T-helper 2 cell (primary cell): ENCODE results near the gene SFMBT1.
"Not testable (repeated sequence)": the region's sequence is repeated elsewhere in the genome, so short reads cannot be mapped to it uniquely, and the experiment has no call there.

Source experiments
- DNase-seq, 5 experiments: peaks; one replicate each; pipeline versions ENCODE4 v3.0.0 to v3.0.0-alpha.2; 2012 to 2022

The SFMBT1 gene

GRCh38 chr3:53035018-53035417 lies 10.9 kb downstream of the SFMBT1 start:
- DNase-seq, result not testable (repeated sequence)

GRCh38 chr3:53034411-53034810 lies 11.5 kb downstream of the SFMBT1 start:
- DNase-seq, result not testable (repeated sequence)

DNA sequence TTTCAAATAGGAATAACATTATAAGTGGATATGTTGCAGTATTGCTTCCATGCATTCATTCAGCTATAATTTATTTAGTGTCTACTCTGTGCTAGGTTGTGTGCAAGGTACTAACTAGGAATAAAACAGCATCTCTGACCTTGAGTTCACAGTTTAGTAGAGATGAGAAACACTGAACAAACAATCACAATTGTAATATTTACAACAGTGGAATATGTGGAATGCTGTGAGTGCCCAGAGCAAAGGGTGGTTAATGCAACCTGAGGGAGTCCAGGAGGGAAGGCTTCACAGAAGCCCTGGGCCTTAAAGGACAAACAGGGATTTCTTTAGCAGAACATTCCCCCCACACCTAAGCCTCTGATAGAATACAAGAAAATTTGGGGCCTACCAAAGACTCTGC lies 13.3 kb downstream of the SFMBT1 start:
- DNase-seq, result no peak

DNA sequence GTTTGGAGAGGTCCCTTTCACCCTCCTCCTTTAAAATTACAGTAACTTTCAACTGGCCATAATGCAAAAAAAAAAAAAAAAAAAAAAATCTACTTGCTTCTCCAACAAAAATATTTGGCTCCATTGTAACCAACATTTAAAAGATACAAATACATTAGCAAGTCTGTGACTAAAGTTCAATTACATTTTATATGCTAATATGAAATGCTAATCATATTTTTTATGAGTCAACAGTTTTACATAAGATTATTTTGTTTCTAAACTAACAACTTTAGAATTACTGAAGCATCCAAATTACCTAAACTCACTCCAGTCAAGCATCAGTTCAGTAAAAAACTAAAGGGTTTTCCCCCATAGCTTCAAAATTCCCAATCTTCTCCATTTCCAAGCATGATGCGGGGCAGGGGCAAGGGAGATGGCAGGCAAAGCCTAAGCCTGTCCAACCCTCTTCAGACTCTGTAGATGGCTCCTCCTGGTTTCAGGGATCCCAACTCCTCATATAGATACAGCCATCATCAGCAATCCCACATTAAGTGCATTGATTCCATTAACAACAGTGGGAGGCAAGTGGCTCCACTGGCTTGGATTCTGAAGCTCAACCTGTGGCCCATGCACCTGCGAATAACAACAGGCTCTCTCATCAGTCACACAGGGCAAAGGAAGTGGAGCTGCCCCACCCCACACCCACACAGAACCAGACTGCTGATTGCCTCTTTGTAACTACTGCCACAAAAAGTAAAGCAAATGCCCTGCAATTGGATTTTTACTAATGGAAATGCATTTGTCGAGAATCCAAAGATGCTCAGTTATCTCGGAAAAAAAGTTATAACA lies 15.0 kb downstream of the SFMBT1 start:
- peak in 3 of 5 experiments; percentile 13 to 58 (median 18) for DNase-seq

- no peak for DNase-seq
Measured at GRCh38 chr3:53028641-53029040, 17.2 kb downstream of the SFMBT1 start.

DNA sequence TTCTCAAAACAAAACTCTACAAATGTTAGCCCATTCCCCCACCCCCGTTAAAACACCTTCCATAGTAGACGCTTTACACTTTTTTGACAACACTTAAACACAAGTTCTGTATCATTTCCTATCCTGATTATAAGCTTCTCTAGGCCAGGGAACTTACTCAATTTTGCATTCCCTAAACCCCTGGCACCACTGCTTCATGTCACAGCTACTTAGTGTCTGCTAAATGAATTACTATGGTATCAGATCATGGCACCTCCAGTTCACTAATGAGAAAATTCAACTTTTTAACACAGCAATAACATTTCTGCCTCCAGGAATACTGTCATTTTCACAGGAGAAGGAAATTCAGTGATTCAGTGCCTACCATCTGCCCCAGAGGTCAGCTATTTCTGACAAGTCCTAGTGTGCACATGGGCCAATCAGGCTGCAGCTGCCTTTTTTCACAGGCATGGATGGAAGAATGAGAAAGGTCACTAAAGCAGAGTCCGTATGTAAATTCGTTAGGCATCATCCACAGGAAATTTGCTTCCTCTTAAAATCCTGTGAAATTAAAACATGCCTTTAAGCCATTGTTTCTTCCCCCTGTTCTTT lies 18.5 kb downstream of the SFMBT1 start:
- no peak for DNase-seq

GRCh38 chr3:53026382-53027162 lies 19.3 kb downstream of the SFMBT1 start:
- no peak for DNase-seq

DNA sequence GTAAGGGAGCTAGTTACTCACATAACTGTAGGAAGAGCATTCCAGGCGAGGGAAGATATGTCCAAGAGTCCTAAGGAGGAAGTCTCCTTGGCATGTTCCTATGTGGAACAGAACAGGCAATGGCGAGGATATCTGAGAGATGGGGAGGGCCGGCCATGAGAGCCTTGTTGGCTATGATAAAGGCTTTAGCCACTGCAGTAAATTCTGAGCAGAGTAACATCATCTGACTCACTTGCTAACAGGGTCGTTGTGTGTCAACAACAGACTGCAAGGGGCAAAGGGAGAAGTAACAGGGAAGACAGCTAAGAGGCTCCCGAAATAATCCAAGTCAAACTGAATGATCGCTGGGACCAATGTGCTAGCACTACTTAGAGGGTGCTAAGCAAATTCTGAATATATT lies 21.6 kb downstream of the SFMBT1 start:
- DNase-seq, result no peak

DNA sequence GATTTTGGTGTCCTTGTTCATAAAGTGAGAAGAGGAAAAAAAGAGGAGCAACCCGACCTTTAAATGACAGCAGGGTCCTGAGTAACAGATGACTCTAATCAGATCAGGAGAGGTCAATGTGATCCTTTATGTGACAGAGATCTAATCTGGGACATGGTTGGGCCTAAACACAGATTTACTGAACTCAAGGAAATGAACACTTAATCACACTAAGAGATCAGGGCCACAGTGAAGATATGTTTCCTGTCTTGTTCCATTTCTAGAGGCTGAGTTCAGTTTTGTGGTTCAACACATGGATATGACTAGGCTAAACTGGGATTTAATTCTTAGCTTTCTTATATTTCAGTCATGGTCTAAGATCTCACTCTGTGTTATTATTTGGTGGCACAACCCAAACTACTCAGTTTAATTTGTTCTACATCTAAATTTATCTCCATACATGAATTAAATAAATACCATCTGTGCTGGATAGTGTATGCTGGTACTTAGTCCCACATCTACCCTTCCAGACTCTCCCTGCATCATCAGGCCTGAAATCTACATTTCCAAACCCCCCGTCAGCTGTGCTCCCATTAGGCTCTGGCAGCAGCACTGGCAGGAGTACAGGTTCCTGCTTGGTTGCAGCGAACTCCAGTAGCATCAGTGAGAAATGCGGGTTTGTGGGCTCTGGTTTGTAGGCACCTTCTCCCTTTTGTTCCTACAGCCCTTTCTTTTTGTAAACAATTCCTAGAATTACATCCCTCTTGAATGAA lies 22.6 kb downstream of the SFMBT1 start:
- DNase-seq, result peak in 1 of 5 experiments; percentile 71

GRCh38 chr3:53022647-53023046 lies 23.2 kb downstream of the SFMBT1 start:
- no peak for DNase-seq

DNA sequence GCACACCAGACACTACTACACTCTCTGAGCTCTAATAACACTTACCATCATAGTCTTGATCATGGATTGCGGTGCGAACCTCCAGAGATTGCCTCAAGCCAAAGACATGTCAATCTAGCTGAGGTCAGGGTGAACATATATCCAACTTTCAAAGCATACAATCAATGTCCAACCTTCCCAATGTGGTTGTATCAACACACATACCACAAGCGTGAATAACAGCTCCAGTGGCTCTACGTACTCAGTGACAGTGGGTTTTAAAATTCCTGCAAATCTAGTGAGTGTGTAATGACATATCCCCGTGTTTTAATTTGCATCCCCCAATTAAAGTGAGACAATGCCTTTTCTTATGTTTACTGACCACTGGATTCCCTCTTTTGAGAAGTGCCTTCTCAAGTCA lies 29.6 kb downstream of the SFMBT1 start:
- DNase-seq, result no peak

DNA sequence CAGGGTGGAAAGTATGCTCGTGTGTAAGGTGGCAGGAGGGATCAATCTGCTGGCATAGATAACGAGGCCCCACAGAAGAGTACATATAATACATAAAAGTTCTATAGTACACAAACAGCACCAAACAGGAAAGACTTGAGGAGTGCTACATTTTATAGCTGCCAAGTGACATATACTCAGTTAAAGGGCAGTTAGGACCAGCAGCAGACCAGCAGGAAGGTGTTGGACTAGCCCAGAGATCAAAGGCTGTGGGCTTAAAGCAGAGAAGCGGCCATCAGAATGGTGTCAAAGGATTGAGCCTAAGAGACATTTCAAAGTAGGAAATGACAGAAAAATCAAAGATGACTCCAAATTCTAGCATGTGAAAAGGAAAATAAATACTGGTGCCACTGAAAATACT lies 34.5 kb downstream of the SFMBT1 start:
- DNase-seq, result no peak

DNA sequence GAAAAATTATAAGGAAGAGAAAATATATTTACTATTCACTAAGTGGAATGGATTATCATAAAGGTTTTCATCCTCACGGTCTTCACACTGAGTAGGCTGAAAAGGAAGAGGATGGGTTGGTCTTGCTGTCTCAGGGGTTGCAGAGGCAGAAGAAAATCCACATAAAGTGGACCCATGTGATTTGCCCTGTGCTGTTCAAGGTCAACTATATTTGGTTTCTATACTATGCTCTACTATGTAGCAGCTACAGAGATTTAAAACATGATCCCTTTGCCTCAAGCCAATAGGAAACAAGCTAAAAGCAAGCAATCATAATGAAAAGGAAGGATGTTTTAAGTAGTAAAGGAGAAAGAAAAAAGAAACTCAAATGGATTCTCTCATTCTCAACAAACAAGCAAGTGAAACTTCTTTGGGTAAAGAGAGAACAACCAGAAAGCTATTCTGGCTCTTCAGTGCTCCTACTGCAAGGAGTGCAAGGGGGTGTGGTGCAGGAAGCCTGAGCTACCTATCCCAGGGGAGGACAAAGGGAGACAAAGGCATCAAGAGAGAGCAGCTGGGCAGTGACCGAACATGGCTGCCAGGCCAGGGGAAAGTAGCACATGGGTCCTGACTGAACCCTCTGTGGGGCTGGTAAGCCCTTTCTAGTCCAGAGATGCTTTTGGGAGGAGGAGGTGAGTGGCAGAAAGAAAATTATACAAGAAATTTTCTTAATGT lies 35.9 kb downstream of the SFMBT1 start:
- DNase-seq, result no peak

DNA sequence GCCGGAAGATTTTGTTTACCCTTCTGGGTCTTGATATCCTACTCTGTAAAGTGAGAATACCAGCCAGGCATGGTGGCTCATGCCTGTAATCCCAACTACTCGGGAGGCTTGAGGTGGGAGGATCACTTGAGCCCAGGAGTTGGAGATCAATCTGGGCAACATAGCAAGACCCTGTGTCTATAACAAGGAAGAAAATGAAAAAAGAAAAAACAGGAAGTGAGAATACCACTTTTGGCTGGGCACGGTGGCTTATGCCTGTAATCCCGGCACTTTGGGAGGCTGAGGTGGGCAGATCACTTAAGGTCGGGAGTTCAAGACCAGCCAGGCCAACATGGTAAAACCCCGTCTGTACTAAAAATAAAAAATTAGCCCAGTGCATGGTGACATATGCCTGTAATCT lies 36.9 kb downstream of the SFMBT1 start:
- no peak for DNase-seq

DNA sequence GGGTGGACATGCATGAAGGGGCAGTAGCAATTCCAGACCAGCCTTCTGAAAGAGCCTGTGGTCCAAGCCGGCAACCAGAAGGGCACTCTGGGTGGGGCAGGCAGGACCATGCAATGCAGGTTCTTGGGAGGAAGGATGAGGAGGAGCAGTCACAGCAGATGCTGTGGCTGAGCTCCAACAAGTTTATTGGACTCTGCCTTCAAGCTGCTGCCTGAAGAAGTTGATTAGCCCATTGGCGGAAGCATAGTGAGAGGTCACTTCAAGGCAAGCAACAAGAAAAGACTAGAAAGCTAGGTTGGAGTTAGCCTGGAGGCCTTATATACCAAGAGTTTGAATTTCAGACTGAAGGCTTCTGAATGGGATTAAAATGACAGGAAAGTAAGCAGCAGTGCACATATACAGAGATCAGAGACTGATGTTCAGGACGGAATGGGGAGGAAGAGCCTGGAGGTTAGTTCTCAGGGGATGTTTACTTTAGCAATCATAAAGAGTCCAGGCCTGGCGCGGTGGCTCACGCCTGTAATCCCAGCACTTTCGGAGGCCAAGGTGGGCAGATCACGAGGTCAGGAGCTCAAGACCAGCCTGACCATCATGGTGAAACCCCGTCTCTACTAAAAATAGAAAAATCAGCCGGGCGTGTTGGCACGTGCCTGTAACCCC lies 39.9 kb downstream of the SFMBT1 start:
- no peak for DNase-seq

GRCh38 chr3:53005338-53005737 lies 40.5 kb downstream of the SFMBT1 start:
- no peak for DNase-seq

DNA sequence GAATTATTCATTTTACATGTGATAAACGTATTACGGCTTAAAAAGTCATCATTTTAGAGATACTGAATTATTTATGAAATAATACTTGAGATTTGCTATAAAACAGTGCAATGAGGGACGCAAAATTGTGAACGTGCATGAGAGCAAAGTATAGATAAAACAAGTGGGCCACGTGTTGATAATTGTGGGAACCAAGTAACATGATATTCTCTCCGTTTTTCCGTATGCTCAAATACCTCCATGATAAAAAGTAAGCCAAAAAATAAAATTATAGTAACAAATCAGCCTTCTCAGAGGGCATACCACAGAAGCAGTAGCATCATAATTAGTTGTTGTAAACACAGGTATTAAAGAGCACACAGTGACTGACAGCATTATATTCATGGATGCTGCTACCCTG lies 42.6 kb downstream of the SFMBT1 start:
- DNase-seq, result no peak

- DNase-seq, result no peak
Measured at GRCh38 chr3:52998771-52999513, 46.9 kb downstream of the SFMBT1 start.

GRCh38 chr3:52990637-52991036 lies 55.2 kb downstream of the SFMBT1 start:
- DNase-seq, result no peak

DNA sequence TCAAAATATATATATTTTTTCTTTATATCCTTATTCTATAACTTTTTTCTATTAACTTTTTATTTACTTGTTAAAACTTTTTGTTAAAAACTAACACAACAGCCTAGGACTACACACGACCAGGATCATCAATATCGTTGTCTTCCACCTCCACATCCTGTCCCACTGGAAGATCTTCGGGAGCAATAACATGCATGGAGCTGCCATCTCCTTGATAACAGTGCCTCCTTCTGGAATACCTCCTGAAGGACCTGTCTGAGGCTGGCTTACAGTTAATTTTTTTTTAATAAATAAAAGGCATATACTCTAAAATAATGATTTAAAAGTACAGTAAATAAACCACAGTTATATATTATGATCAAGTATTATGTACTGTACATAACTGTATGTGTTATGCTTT lies 58.9 kb downstream of the SFMBT1 start:
- no peak for DNase-seq

DNA sequence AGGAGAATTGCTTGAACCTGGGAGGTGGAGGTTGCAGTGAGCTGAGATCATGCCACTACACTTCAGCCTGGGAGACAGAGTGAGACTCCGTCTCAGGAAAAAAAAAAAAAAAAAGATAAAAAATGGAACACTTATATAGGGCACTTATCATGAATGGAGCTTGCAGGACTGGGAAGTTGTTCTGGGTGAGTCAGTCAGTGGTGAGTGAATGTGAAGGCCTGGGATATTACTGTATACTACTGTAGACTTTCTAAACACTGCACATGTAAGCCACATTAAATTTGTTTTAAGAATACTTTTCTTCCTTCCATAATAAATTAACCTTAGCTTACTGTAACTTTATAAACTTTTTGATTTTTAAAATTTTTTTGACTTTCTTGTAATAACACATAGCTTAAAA lies 59.8 kb downstream of the SFMBT1 start:
- no peak for DNase-seq
